Activated CD8-positive, alpha-beta T cell treated with anti-CD3 and anti-CD28 coated beads for 36 hours (primary cell): ENCODE results near the gene SAMD4A. TPM values are rescaled to one million over a fixed set of nuclear protein-coding genes. Genes with fewer than 3 reads are reported as not detected.

Source experiments
- ATAC-seq: fragments of 200-7000 bp; cut with Tn5 transposase; one replicate; pipeline ENCODE4 v1.10.0; 2021; ENCODE audit warnings: mild to moderate bottlenecking, moderate library complexity
- CTCF ChIA-PET: fragments of 350-600 bp; sonication (Branson Sonifier 250); formaldehyde crosslinking; loops from one replicate; lab custom pipeline; 2021; ENCODE audit warnings: antibody characterized with exemption; lab: Charles Lee
- POLR2A ChIA-PET: fragments of 350-600 bp; sonication (Branson Sonifier 250); formaldehyde crosslinking; loops from one replicate; lab custom pipeline; 2021; ENCODE audit warnings: antibody characterized with exemption; lab: Charles Lee
- DNase-seq: peaks from one replicate; pipeline ENCODE4 v3.0.0-alpha.2; 2020
- H3K27ac Mint-ChIP-seq: one replicate; pipeline ENCODE4 v1.8.0; 2021; ENCODE audit warnings: mild to moderate bottlenecking, mixed read lengths
- H3K27me3 Mint-ChIP-seq: one replicate; pipeline ENCODE4 v1.8.0; 2021; ENCODE audit warnings: mixed read lengths
- H3K36me3 Mint-ChIP-seq: one replicate; pipeline ENCODE4 v1.8.0; 2021; ENCODE audit warnings: low read depth, mixed read lengths
- H3K4me1 Mint-ChIP-seq: one replicate; pipeline ENCODE4 v1.8.0; 2021; ENCODE audit warnings: low read depth, mixed read lengths
- H3K4me3 Mint-ChIP-seq: one replicate; pipeline ENCODE4 v1.8.0; 2021; ENCODE audit warnings: mild to moderate bottlenecking, moderate library complexity, mixed read lengths
- H3K9me3 Mint-ChIP-seq: one replicate; pipeline ENCODE4 v1.8.0; 2021; ENCODE audit warnings: mixed read lengths
- intact Hi-C: fragments of 100-400 bp; cut with micrococcal nuclease; formaldehyde crosslinking; loops from one replicate; pipeline ENCODE4 v1.10.0; 2022
- total RNA-seq, 2 experiments: library from RNA; stranded (reverse); gene quantifications; one replicate each; pipeline ENCODE4 v1.2.3, GENCODE V29; 2021
- TF ChIP-seq, protein P1 (sequence below): fragments of 200-600 bp; IDR thresholded peaks from one replicate; pipeline ENCODE4 v1.8.0; 2022; ENCODE audit warnings: antibody characterized with exemption, mild to moderate bottlenecking

Gene SAMD4A
- total RNA-seq, 2 experiments from 2014 or later, result 4.5 to 4.9 TPM

DNA sequence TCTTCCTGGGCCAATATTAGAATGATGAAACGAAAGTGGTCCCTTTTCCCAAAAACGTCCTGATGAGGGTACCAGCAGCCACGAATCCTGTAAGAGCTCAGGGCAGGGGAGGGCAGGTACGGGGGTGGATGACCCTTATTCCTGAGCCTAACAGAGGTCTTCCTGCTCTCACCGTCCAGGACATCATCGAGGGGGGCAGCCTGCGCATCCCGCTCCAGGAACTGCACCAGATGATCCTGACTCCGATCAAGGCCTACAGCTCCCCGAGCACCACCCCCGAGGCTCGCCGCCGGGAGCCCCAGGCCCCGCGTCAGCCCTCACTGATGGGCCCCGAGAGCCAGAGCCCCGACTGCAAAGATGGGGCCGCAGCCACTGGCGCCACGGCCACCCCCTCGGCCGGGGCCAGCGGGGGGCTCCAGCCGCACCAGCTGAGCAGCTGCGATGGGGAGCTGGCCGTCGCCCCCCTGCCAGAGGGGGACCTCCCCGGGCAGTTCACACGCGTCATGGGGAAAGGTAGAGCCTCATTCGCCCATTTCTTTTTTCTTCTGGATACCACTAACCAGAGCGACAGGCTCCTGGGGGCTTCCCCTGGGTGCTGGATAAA lies 193.2 kb downstream of the SAMD4A start:
- Mint-ChIP-seq H3K4me1 (peaks cover 20% of the 10 kb centered on the region), H3K27me3 (peaks cover 10% of the 10 kb centered on the region), H3K4me3 (no peak overlapping the region), H3K9me3 (no peaks in the 10 kb centered on the region), H3K36me3 (peaks cover 10% of the 10 kb centered on the region), H3K27ac (no peak overlapping the region)
- TF ChIP-seq, protein P1, sequence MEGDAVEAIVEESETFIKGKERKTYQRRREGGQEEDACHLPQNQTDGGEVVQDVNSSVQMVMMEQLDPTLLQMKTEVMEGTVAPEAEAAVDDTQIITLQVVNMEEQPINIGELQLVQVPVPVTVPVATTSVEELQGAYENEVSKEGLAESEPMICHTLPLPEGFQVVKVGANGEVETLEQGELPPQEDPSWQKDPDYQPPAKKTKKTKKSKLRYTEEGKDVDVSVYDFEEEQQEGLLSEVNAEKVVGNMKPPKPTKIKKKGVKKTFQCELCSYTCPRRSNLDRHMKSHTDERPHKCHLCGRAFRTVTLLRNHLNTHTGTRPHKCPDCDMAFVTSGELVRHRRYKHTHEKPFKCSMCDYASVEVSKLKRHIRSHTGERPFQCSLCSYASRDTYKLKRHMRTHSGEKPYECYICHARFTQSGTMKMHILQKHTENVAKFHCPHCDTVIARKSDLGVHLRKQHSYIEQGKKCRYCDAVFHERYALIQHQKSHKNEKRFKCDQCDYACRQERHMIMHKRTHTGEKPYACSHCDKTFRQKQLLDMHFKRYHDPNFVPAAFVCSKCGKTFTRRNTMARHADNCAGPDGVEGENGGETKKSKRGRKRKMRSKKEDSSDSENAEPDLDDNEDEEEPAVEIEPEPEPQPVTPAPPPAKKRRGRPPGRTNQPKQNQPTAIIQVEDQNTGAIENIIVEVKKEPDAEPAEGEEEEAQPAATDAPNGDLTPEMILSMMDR, result no peak
- ATAC-seq (no peak), DNase-seq (no peak)
- intact Hi-C loops, result no loop called here
- CTCF ChIA-PET, result interaction anchor here (1.3 to 1.9 kb wide), 2 partner anchors 14 kb away, joined by 4 to 5 read pairs; no protein-coding TSS in a partner anchor
- POLR2A ChIA-PET, result interaction anchor here (1.2 to 1.3 kb wide), 2 partner anchors 10 to 12 kb away, joined by 3 to 4 read pairs; no protein-coding TSS in a partner anchor

DNA sequence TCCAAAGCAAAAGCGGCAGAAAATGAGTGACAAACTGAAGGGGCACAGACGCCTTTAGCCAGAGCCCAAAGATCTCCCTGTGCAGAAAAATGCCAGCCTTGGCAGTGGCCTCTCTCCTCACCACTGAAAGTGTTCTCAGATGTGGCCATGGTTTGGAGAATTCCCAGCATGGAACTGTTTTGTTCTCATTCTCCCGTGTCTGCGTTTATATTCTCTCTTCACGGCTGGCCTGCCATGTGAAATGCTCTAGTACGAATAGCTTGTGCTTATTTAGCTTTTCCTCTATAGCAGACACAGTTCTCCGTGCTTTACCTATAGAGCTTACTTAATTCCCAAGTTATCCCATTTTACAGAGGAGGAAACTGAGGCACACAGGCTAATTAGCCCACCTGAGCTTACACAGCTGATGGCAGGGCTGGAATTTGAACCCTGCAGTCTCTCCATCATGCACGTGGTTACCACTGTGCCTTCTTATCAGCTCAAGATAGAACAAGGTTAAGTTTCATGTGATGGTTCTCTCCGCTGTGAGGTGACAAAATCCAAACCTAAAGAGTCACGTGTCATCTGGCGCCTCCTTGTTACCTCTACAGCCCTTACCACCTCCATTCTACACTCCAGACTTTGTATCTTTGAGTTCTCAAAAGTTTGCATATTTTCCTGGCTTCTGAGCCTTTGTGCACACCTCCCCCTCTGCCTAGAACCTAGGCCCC lies 194.1 kb downstream of the SAMD4A start:
- Mint-ChIP-seq H3K27ac (peak overlapping the region; percentile 82), H3K36me3 (peaks cover 10% of the 10 kb centered on the region), H3K4me3 (no peak overlapping the region), H3K4me1 (peaks cover 21% of the 10 kb centered on the region), H3K27me3 (peaks cover 5% of the 10 kb centered on the region), H3K9me3 (no peaks in the 10 kb centered on the region)
- DNase-seq (no peak), ATAC-seq (no peak)
- intact Hi-C loops, result no loop called here
- TF ChIP-seq, protein P1, result no peak
- ChIA-PET CTCF (interaction anchor here (1.1 to 1.9 kb wide), 2 partner anchors 12 to 15 kb away, joined by 4 to 5 read pairs; no protein-coding TSS in a partner anchor), POLR2A (interaction anchor here (0.9 to 1.3 kb wide), 2 partner anchors 9 to 12 kb away, joined by 3 read pairs; no protein-coding TSS in a partner anchor)

DNA sequence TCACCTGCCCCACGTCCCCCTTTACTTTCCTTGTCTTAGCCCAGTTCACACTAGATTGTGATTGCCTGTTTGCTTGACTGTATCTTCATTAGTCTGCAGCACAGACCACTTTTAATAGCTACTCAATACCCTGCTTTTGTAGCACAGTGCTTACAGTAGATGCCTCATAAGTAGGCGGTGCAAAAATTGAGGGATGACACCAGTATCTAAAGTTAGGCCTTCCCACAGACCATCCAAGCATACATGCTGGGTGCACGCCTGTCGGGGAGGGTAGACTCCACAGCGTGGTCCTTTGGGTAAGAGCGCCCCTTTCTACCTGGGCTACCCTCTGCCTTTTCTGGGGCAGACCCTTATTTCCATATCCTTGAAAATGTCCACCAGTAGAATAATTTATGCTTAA lies 194.9 kb downstream of the SAMD4A start:
- Mint-ChIP-seq H3K36me3 (peaks cover 10% of the 10 kb centered on the region), H3K9me3 (no peaks in the 10 kb centered on the region), H3K27me3 (peaks cover 5% of the 10 kb centered on the region), H3K27ac (peak overlapping the region; percentile 82), H3K4me1 (peaks cover 29% of the 10 kb centered on the region), H3K4me3 (no peak overlapping the region)
- TF ChIP-seq, protein P1, result no peak
- CTCF ChIA-PET, result interaction anchor here (1.1 kb wide), 1 partner anchor 12 kb away, joined by 4 read pairs; no protein-coding TSS in a partner anchor
- intact Hi-C loops, result no loop called here
- DNase-seq (no peak), ATAC-seq (peak; percentile 54)
- POLR2A ChIA-PET, result interaction anchor here (1.3 kb wide), 1 partner anchor 12 kb away, joined by 3 read pairs; no protein-coding TSS in a partner anchor

DNA sequence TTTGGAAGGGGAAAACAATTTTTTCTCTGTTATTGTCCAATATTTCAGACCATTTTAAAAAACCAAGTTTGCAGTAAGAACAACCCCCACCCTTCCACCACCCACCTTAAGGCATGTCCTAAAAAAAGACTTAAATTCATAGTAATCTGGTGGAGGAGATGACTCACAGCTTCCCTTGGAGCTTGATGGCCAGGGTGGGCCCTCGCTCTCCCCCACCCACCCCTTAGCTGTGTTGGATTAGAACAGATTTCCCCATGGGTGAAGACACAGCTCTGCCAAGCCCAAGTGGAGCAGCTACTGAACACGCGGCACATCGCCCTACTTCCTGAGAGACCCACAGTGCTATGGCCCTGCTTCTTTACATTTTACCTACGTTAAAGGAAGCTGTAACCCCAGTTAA lies 195.4 kb downstream of the SAMD4A start:
- H3K9me3 Mint-ChIP-seq, result no peaks in the 10 kb centered on the region
- peak; percentile 55 for DNase-seq
- H3K27me3 Mint-ChIP-seq, result peaks cover 5% of the 10 kb centered on the region
- ChIA-PET POLR2A (no interaction called here), CTCF (interaction anchor here (1.1 to 3.1 kb wide), 2 partner anchors 11 kb away, joined by 4 to 9 read pairs; no protein-coding TSS in a partner anchor)
- H3K4me1 Mint-ChIP-seq, result peaks cover 31% of the 10 kb centered on the region
- no peak overlapping the region for H3K4me3 Mint-ChIP-seq
- peak; percentile 77 for ATAC-seq
- H3K36me3 Mint-ChIP-seq, result peaks cover 10% of the 10 kb centered on the region
- TF ChIP-seq, protein P1, result no peak
- H3K27ac Mint-ChIP-seq, result peak overlapping the region; percentile 82
- intact Hi-C loops, result no loop called here
